ENCODE measurements around the gene CACNB4.
"Not testable (repeated sequence)": the region's sequence is repeated elsewhere in the genome, so short reads cannot be mapped to it uniquely, and the experiment has no call there.

Gene CACNB4

DNA sequence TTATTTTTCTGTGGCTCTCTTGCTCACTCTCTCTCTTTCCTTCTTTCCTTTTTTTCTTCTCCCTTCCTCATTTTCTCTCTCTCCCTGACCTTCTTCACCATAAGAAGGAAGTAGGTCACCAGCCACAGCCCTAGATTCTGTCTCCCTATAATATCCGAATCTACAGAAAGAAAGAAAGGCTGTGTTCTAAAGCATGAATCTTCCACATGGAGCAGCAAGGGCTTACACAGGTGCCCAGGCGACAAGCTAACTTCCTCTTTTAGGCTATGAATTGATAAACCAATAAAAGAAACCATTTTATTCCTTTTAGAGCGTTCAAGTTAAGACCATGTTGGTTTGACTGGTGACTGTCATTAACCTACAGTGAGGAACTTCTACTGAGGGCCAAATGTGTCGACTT lies 49.3 kb downstream of the CACNB4 start:
- no peak for DNase-seq

GRCh38 chr2:152047824-152048471 lies 50.9 kb downstream of the CACNB4 start:
- DNase-seq = no peak

DNA sequence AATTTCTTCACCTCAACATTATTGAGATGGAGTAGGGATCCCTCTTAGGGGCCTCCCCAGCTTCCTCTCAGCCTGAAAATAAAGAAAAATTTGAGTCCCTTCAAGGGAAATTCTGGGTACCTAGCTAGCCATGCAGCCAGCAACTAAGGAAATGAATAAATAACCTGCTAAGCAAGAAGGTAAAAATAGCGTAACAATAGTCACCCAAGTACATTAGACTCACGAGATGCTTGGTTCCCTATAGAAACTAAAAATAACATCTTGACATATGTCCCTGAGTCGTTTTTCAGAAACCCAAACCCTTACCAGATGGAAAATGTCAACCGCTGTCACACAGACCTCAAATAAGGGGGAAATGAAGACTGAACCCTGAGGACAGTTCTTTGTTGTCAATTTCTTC lies 51.9 kb downstream of the CACNB4 start:
- DNase-seq = no peak

DNA sequence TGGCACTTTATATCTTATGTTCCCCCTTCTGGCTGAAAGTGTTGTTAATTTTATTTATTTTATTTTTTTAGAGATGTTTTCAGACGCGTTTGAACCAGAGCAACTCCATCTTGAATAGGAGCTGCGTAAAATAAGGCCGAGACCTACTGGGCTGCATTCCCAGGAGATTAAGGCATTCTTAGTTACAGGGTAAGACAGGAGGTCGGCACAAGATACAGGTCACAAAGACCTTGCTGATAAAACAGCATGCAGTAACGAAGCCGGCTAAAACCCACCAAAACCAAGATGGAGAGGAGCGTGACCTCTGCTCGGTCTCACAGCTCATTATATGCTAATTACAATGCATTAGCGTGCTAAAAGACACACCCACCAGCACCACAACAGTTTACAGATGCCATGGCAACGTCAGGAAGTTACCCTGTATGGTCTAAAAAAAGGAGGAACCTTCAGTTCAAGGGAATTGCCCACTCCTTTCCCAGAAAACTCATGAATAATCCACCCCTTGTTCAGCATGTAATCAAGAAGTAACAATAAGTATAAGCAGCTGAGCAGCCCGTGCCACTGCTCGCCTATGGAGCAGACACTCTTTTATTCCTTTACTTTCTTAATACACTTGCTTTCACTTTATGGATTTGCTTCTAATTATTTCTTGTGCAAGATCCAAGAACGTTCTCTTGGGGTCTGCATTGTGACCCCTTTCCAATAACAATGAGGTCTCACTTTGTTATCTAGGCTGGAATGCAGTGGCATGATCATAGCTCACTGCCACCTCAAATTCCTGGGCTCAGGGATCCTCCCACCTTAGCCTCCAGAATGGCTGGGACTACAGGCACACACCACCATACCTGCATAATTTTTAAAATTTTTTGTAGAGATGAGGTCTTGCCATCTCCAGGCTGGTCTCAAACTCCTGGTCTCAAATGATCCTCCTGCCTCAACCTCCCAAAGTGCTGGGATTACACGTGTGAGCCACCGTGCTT lies 55.9 kb downstream of the CACNB4 start:
- DNase-seq = no peak

DNA sequence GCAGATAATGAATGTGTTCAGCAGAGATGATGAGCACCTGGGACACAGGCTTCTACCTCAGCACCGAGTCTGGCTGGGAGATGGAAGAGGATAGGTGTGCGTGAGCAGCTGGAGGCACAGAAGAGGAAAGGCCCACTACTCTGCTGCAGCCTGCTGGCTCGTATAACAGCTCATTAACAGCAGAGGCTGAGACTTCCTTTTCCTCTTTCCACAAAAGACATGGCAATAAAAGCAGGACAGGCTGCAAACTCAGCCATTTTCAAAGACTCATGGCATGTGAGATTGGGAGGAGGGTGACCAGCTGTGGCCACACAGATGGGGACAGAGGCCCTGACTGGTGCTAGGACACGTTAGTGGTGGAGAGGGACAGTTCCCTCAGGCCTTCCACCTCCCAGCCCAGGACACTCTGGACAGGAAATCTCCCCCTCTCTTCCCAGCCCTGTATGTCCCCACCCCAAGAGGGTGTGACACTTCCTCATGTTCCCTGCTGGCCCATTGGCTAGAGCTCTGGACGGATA lies 60.3 kb downstream of the CACNB4 start:
- no peak for DNase-seq

- no peak for DNase-seq
Measured at GRCh38 chr2:152037743-152038435, 61.0 kb downstream of the CACNB4 start.

DNA sequence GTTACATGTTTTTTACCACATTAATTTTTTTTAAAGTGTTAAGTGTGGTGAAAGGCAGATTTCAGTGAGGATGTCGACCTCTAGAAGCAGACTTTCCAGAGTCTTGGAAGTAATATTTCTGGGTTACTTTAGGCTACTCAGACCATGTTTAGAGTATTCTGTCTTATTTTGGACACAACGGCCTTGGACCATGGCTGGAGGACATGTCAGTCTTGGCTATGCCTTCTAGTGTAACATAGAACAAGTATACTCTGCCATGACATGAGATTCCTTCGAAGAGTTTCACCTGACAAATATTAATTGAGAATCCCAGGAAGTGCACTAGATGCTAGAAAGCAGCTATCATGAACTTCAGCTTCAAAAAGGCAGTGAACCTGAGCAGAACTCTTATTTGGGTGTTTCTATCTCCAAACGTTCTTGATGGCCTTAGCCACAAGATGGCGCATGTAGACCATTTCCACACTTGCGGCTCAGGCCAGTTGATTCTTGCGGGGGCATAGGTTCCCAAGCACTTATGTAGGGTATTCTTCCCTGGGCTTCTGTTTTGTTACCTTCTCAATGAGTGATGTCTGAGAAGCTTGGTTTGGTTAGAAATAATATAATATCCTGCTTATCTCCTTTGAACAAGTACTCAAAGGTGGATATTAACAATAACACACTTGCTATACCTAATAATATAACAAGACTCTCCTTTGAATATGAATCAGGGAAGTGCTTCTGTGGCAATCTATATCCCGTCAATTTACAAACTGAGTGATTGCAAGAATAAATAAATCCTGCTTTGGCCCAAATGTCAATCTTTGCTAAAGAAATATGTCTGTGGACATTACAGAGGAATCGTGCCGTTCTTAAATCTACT lies 62.0 kb downstream of the CACNB4 start:
- DNase-seq = peak; percentile 8

DNA sequence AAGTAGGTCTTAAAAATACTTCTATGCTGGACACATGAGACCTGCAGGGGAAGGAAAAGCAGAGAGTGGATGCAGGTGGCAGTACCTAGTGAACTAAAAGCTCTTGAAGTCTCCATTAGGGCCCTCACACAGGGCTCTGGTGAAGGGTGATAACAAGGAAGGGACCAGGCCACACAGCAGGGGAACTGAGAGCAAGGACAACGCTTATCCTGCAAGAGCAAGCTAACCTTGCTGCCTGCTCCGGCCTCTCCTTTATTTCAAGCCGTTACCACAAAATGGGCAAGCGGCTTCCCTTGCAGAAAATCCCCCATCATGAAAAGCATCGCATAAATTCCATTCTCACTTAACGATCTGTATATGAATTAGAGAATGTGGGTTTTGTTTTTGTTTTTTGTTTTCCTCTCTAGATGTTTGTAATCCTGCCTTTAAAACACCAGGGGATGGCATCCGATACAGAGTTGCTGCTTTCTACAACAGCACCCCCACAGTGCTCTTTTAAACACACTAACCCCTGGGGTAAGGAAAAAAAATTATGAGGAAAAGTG lies 64.5 kb downstream of the CACNB4 start:
- no peak for DNase-seq

DNA sequence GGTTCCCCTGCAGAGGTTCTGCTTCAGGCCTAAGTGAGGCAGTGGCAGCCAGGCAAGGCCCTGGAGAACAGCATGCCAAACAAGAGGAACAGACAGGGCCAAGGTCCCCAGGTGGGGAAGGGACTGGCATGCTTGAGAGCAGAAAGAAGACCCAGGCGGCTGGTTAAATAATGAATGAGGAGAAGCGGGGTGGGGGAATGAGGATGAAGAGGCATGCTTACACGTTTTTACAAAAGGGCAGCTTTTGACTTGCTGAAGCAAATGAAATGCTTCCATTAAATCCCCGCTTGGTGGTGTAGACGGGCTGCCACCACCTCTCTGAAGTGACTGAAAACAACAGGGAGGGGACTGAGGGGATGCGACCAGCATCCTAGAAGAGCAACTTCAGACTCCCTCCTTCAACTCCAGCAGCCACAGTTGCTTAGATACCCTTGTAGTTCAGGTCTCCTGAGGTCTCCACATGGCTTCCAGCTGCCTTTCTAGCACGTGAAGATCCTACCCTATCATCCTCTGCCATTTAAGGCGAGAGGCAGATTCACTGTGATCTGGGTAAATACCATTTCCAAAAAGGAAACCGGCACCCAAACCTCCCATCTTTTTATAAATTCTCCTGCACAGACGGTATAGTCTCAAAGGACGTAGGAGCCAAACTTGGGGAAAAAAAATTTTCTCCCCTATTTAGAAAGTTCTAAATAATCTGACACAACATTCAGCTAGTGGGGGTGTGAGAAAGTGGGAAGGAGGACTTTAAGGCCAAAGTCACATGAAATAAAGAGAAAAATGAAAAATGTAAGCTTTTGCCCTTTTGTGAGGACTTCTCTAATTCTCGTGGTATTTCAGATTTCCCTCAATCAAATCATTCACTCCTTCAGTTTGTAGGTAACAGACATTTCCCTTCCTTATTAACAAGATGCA lies 65.6 kb downstream of the CACNB4 start:
- DNase-seq = no peak

GRCh38 chr2:152031747-152032306 lies 67.0 kb downstream of the CACNB4 start:
- no peak for DNase-seq

DNA sequence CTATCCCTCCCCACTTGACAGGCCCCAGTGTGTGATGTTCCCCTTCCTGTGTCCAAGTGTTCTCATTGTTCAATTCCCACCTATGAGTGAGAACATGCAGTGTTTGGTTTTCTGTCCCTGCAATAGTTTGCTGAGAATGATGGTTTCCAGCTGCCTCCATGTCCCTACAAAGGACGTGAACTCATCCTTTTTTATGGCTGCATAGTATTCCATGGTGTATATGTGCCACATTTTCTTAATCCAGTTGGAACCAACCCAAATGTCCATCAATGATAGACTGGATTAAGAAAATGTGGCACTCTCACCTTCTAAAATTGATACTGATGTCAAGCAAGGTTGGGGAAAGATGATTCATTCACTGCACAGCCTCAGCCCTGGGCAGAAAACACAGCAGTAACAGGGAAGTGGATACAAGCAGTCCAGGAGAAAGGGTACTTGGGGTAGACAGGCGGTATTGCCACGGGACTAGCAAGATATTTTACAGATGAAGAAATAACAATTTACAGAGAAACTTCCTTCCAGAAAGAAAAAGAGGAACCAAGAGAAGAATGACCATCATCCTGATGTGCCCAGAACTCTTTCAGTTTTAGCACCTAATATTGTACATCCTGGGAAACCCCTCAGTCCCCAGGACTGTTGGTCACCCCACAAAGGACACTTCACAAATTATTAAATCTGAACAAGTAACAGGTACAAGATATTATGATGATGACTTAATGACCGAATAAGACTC lies 68.1 kb downstream of the CACNB4 start:
- DNase-seq = not testable (repeated sequence)

DNA sequence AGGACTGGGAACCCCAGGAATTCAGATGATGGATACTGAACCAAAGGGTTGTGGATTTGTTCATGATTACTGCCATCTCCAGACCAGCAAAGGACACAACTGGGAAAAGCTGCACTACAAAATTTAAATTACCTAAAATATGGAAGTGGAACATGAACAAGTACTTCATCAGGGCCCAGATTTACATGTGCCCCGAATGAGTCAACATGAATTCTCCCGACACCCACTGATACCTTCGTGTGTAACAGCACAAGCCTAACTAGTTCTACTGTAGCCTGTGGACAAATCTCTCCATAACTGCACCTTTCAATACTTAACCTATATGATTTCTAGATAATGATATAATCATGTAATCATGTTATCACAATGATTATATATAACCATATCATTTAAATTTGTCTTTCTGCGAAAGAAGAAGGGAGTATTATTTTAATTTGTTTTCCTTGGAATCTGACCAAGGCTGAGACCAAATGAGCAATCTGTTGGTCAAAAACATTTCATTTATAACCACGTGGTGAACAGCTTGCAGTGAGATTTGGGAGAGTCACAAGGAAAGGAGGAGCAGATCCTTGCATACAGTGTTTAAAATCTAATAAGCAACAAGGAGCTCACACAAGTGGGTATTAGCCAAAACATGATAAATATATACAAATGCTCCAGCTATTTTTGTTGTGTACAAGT lies 70.5 kb downstream of the CACNB4 start:
- no peak for DNase-seq

- peak; percentile 6 for DNase-seq
Measured at GRCh38 chr2:152025678-152026287, 73.1 kb downstream of the CACNB4 start.

DNA sequence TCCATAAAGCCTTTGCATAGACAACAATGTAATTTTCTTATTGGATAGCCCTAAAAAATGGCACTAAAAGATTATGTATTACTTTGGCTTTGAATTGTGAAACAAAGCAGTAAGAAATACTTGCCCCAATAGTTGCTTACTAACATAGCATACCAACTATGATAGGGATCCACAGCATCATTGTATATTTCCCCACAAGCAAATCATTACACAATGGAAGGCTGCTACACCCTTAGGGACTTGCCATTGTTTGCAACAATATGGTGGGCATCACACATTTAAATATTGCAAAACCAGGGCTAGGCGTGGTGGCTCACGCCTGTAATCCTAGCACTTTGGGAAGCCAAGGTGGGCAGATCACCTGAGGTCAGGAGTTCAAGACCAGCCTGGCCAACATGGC lies 74.4 kb downstream of the CACNB4 start:
- DNase-seq = no peak

DNA sequence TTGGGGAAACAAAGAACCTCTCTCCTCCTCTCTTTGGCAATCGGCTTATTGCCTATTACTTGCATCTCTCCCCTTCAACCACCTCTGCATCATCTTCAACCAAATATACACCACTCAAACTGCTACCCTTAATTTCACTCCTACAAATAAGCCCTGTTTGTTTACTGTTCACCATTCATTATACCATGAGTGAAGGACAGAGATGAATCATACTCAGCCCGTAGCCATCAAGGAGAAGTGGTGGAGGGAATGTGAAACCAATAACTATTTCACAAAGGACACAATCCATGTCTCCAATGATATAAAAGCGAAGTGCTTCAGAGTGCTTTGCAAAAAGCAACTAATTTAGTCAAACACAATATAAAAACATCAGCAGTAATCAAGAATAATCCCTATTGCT lies 76.8 kb downstream of the CACNB4 start:
- DNase-seq = no peak

DNA sequence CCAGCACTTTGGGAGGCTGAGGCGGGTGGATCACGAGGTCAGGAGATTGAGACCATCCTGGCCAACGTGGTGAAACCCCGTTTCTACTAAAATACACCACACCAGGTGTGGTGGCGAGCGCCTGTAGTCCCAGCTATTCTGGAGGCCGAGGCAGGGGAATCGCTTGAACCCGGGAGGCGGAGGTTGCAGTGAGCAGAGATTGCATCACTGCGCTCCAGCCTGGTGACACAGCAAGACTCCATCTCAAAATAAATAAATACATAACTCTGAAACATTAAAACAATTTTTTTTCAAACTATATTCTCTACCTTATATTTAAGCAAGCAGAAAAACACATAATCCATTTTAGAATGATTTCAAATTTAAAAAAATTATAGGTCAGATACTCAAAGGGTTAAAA lies 77.8 kb downstream of the CACNB4 start:
- not testable (repeated sequence) for DNase-seq

DNA sequence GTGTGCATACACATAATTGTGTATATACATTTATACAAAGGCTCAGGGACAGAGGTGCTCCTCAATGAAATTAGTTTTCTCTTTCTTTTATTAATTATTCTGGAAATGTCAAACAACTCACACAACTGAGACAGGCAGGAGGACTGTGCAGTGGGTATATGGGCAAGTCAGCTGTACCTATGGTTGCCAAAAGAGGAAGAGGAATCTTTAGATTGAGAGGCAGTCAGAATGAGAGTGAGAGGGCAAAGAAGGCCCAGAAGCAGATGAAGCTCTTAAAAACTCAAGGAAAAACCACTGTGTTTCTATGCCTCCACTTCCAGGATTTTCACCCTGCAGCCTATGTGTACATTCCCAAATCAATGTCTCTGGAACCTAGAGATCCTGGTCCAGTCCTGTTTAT lies 79.1 kb downstream of the CACNB4 start:
- DNase-seq = no peak

DNA sequence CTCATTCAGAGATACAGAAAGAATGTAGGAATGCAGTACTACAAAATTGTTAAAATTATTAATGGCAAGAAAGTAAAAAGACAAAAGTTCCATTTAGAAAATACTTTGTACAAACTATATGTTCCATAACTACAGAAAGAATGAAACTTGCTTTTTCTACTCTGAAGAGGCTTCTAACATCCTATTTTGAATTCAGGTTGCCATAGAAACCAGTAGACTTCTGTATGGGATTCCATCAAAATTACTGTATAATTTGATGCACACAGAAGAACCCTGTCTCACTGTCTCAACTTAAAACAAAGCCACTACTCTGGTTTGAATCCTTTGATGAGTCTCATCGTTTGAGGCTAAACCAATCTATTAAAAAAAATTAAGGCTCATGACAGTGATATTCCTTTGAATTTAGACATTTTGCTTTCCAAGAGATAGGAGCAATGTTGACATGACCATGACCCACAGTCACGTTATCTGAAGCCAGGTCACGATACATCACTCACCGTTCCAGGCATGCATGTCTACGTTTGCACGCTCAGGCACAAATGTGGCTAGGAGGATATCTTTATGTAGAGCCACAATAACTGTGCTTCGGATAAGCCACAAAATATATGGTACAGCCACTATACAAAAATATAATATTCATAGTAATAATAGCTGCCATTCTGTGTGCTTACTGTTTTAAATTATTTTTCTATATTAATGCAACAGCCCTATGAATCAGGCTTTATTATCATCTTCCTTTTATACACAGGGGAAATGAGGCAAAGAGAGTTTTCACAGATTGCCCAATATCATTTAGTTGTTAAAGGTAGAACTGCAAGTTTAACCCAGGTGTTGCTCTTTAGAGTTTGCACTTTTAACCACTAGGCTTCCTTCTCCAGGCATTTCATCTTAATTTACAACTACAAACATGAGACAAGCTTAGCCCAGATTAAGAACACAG lies 82.4 kb downstream of the CACNB4 start:
- DNase-seq = no peak
